H1 (cell line): ENCODE measurements around the gene FARP2.

Source experiments
- CHD1 ChIP-seq: IDR thresholded peaks from 2 replicates; pipeline ENCODE4 v1.6.1; 2012; ENCODE audit warnings: low read depth, low read length, improper control_type of control experiment
- POLR2A ChIP-seq, 2 experiments: IDR thresholded peaks; 1 replicate in 1 of 2; 2 replicates in 1 of 2; pipeline ENCODE4 v1.6.1; 2011; ENCODE audit warnings: low read depth in 2 of 2, low read length in 2 of 2, mild to moderate bottlenecking in 2 of 2; ENCODE audit errors: control extremely low read depth in 1 of 2
- POLR2AphosphoS5 ChIP-seq: IDR thresholded peaks from 2 replicates; pipeline ENCODE4 v1.6.1; 2011; ENCODE audit warnings: low read depth, low read length
- RBBP5 ChIP-seq: IDR thresholded peaks from 2 replicates; pipeline ENCODE4 v1.7.1; 2012; ENCODE audit warnings: low read depth, mild to moderate bottlenecking, inconsistent platforms, low read length, moderate library complexity, borderline replicate concordance
- SRF ChIP-seq: IDR thresholded peaks from 2 replicates; pipeline ENCODE4 v1.6.1; 2011; ENCODE audit warnings: mild to moderate bottlenecking, low read depth, low read length, moderate library complexity
- TF ChIP-seq, protein P1 (sequence below), 3 experiments: IDR thresholded peaks; 1 replicate in 2 of 3; 2 replicates in 1 of 3; pipeline versions ENCODE4 v1.5.1 to v1.6.1; 2011; ENCODE audit warnings: low read length in 3 of 3, mild to moderate bottlenecking in 3 of 3, inconsistent platforms in 2 of 3, low read depth in 1 of 3, moderate library complexity in 1 of 3; ENCODE audit not compliant: insufficient read depth in 1 of 3; ENCODE audit errors: control extremely low read depth in 1 of 3

DNA sequence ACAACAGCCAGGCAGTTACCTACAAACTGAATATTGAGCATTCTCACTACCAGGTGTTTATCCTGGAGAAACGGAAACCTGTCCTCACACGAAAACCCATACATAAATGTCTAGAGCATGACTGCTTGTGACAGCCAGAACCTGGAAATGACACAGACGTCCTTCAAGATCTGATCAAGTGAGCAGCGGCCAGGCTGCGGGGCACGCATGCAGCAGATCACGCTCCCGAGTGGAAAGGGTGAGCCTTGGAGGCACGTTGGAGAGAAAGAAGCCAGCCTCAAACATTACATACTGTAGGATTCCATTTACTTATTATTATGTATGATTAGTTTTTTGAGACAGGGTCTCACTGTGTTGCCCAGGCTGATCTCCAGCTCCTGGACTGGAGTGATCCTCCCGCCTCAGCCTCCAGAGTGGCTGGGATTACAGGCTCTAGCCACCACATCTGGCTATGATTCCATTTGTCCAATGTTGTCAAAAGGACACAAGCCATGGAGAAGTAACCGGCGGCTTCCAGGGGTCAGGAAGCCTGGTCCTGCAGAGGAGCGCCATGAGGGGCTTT, 175.2 kb downstream of the FARP2 start:
- TF ChIP-seq RBBP5 (no peak), CHD1 (no peak), SRF (no peak), POLR2A (IDR thresholded peaks at IDR 0.05; ENCODE audit: control extremely low read depth in 1 of 2, low read depth in 2 of 2, low read length in 2 of 2) (no peak), POLR2AphosphoS5 (no peak)
- TF ChIP-seq, protein P1, sequence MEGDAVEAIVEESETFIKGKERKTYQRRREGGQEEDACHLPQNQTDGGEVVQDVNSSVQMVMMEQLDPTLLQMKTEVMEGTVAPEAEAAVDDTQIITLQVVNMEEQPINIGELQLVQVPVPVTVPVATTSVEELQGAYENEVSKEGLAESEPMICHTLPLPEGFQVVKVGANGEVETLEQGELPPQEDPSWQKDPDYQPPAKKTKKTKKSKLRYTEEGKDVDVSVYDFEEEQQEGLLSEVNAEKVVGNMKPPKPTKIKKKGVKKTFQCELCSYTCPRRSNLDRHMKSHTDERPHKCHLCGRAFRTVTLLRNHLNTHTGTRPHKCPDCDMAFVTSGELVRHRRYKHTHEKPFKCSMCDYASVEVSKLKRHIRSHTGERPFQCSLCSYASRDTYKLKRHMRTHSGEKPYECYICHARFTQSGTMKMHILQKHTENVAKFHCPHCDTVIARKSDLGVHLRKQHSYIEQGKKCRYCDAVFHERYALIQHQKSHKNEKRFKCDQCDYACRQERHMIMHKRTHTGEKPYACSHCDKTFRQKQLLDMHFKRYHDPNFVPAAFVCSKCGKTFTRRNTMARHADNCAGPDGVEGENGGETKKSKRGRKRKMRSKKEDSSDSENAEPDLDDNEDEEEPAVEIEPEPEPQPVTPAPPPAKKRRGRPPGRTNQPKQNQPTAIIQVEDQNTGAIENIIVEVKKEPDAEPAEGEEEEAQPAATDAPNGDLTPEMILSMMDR (IDR thresholded peaks at IDR 0.05; ENCODE audit: control extremely low read depth in 1 of 3, insufficient read depth in 1 of 3, low read depth in 1 of 3, low read length in 3 of 3): no peak
